ENCODE results near the gene CEP97. TPM values are rescaled to one million over a fixed set of nuclear protein-coding genes. Genes with fewer than 3 reads are reported as not detected.
"Not testable (repeated sequence)": the region's sequence is repeated elsewhere in the genome, so short reads cannot be mapped to it uniquely, and the experiment has no call there.

Gene CEP97
- total RNA-seq (2014; rRNA removed; shearing (Covaris generic)): 3.3 and 3.4 TPM in 2 replicates

DNA sequence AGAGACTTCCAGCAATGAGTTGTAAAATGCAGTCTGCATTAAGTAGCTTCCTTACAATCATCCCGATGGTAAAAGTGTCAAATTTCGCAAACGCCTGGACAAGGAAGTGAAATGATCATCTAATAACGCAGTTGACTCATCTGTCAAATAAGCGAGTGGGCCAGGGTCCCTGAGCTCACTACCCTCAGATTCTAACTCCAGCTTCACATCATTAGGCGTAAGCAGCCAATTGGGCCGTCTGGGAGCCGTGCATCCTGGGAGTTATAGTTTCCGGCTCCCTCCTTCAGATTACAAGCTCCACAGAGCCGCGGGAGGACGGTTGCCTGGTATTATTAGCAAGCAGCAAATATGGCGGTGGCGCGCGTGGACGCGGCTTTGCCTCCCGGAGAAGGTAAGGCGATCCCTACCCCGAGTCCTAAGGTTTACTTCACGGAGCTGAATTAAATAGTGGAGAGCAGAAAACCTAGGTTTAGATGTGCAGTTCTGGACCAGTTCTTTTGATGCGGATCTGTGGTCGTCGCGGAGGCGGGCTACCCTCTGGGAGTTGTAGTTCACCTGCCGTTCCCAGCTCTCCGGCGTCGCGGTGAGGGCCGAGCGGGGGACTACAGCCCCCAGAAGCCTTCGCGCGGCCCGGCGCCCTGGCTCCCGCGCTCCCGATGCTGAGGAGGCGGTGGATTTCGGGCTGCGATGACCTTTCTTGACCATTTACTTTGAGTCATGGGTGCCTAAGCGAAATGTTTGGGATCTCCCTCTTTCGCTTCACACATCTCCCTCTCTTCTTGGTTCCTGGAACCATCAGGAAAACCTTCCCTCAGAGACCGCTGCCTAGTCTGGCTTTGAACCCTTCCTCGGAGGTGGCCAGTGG is at the start of gene CEP97:
Gene CEP97, plus strand, starts transcription at position 286 of the 865 bp plus-strand sequence. Its CDS starts 63 bp downstream, at position 349.
- DNase-seq (ENCODE audit: low spot score): peak; percentile 96

- DNase-seq (ENCODE audit: low spot score): no peak
Measured at GRCh38 chr3:101675709-101676215, 48.7 kb upstream of the CEP97 start.

GRCh38 chr3:101676216-101676764 is 48.1 kb upstream of the CEP97 start:
- DNase-seq (ENCODE audit: low spot score): peak; percentile 97

- peak; percentile 100 for DNase-seq (ENCODE audit: low spot score)
Measured at GRCh38 chr3:101676765-101677435, 47.5 kb upstream of the CEP97 start, which contains the start of gene ZBTB11. ZBTB11 (minus strand) TSS chr3:101677132; CDS start chr3:101676914, 218 bp downstream.

GRCh38 chr3:101677436-101678286 is 46.8 kb upstream of the CEP97 start:
- DNase-seq (ENCODE audit: low spot score): peak; percentile 51

DNA sequence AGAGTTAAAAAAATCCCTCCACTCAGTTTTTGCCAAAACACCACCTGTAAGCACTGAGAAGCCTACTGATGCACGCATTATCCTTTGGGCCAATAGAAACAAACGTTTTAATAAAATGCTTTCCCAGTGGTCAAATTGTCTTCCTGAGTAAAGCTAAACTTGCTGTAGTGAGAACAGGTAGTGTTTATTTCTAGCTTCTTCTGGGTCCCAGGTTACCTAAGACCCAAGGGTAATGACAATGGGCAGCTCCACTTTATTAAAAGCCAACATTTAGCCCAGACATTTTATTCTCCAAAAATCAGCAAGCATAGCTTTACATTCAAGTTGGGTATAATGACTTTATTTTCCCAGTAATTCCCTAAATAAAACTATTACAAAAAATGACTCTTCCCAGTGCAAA is 45.6 kb upstream of the CEP97 start:
- peak; percentile 23 for DNase-seq (ENCODE audit: low spot score)

GRCh38 chr3:101680466-101680865 is 43.9 kb upstream of the CEP97 start:
- no peak for DNase-seq (ENCODE audit: low spot score)

- no peak for DNase-seq (ENCODE audit: low spot score)
Measured at GRCh38 chr3:101685050-101685400, 39.4 kb upstream of the CEP97 start.

GRCh38 chr3:101685870-101686307 is 38.5 kb upstream of the CEP97 start:
- DNase-seq (ENCODE audit: low spot score): no peak

DNA sequence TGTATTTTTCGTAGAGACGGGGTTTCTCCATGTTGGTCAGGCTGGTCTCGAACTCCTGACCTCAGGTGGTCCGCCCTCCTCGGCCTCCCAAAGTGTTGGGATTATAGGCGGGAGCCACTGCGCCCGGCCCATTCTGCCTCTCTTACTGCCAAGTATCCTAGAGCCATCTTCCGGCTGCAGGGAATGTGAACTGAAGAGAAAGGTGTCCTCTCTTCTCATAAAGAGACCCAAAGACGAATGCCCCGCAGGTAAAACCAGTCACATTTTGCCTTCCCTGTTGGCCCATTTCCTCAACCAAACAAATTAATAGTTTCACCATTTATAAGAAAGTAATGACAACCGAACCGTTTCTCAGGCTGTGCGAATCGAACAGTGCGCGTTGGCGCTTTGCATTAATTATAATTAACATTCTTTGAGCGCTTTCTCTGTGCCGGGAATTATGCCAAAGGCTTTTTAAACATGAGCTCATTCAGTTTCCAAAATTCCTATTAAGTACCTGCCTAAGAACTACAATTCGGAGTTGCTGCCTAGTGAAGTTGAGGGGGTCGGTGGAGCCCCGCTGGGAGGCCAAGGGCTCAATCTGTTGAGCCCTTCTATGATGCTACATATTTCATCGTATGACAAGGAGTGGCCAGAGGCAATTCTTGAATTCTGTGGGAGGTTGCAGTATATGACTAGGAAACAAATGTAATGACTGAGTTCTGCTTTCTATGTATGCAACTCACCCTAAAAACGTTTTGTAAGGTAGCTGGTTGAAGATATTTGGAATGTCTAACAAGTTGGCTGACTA is 37.1 kb upstream of the CEP97 start:
- peak; percentile 24 for DNase-seq (ENCODE audit: low spot score)

DNA sequence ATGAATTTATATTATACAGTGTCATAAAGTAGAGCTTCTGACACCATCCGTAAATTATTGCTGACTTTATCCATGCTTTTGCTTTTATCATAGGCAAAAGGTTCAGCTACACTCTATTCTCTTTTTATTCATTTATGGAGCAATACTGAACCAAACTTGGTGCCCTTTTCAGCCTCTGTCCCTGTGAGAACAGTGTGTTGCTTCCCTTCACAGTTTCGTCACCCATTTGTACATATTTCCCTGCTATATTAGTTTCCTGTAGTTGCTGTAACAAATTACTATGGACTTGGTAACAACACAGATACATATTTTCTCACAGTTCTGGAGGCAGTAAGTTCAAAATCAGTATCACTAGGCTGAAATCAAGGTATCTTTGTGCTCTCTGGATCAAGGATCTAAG is 35.1 kb upstream of the CEP97 start:
- no peak for DNase-seq (ENCODE audit: low spot score)

DNA sequence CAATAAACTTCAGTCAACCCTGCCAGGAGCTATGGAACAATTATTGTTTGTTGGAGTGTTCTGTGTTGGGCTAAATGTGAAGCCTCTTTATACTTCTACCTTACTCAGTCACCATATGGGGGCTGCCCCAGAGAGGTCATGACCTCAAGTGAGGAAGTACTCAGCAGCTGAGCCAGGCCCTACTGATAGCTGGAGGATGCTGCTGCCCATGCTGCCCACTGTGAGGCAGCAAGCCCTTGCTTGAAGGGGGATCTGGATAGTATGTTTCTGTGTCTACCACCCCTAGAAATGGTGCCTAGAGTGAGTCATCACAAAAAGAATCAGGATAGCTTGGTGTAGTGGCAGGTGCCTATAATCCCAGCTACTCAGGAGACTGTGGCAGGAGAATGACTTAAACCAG is 33.4 kb upstream of the CEP97 start:
- no peak for DNase-seq (ENCODE audit: low spot score)

DNA sequence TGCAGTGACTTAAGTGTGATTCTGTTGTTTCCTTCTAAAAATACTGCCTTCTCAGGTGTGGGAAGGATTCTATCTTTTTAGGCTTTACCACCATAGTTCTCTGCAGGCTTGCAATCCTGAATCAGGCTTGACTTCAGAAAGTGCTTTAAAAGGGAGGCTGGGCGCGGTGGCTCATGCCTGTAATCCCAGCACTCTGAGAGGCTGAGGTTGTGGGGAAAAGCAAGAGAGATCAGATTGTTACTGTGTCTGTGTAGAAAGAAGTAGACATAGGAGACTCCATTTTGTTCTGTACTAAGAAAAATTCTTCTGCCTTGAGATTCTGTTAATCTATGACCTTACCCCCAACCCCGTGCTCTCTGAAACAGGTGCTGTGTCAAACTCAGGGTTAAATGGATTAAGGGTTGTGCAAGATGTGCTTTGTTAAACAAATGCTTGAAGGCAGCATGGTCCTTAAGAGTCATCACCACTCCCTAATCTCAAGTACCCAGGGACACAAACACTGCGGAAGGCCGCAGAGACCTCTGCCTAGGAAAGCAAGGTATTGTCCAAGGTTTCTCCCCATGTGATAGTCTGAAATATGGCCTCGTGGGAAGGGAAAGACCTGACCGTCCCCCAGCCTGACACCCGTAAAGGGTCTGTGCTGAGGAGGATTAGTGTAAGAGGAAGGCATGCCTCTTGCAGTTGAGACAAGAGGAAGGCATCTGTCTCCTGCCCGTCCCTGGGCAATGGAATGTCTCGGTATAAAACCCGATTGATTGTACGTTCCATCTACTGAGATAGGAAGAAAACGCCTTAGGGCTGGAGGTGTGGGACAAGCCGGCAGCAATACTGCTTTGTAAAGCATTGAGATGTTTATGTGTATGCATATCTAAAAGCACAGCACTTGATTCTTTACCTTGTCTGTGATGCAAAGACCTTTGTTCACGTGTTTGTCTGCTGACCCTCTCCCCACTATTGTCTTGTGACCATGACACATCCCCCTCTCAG is 32.4 kb upstream of the CEP97 start:
- DNase-seq (ENCODE audit: low spot score): not testable (repeated sequence)

DNA sequence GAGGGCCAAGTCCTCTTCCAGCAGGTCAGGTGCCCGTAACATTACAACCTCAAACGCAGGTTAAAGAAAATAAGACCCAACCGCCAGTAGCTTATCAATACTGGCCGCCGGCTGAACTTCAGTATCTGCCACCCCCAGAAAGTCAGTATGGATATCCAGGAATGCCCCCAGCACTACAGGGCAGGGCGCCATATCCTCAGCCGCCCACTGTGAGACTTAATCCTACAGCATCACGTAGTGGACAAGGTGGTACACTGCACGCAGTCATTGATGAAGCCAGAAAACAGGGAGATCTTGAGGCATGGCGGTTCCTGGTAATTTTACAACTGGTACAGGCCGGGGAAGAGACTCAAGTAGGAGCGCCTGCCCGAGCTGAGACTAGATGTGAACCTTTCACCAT is 30.9 kb upstream of the CEP97 start:
- peak; percentile 63 for DNase-seq (ENCODE audit: low spot score)

- DNase-seq (ENCODE audit: low spot score): not testable (repeated sequence)
Measured at GRCh38 chr3:101694836-101695235, 29.6 kb upstream of the CEP97 start.

GRCh38 chr3:101695779-101696372 is 28.5 kb upstream of the CEP97 start:
- peak; percentile 88 for DNase-seq (ENCODE audit: low spot score)

- no peak for DNase-seq (ENCODE audit: low spot score)
Measured at GRCh38 chr3:101701696-101702634, 22.4 kb upstream of the CEP97 start.

DNA sequence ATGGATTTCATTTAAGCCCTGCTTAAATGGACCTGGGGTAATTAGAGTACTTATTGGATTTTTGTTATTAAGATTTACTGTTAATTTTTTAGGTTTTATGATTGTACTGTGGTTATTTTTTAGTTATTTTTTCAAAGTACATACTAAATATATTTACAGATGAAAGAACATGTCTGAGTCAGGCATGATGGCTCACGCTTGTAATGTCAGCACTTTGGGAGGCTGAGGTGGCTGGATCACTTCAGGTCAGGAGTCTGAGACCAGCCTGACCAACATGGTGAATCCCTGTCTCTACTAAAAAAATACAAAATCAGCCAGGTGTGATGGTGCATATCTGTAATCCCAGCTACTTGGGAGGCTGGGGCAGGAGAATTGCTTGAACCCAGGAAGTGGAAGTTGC is 21.7 kb upstream of the CEP97 start:
- no peak for DNase-seq (ENCODE audit: low spot score)
